ENCODE results near the gene SHISA9. TPM values are rescaled to one million over a fixed set of nuclear protein-coding genes. Genes with fewer than 3 reads are reported as not detected.

The SHISA9 gene
- total RNA-seq, 1 experiment from 2014 or later, result not detected

DNA sequence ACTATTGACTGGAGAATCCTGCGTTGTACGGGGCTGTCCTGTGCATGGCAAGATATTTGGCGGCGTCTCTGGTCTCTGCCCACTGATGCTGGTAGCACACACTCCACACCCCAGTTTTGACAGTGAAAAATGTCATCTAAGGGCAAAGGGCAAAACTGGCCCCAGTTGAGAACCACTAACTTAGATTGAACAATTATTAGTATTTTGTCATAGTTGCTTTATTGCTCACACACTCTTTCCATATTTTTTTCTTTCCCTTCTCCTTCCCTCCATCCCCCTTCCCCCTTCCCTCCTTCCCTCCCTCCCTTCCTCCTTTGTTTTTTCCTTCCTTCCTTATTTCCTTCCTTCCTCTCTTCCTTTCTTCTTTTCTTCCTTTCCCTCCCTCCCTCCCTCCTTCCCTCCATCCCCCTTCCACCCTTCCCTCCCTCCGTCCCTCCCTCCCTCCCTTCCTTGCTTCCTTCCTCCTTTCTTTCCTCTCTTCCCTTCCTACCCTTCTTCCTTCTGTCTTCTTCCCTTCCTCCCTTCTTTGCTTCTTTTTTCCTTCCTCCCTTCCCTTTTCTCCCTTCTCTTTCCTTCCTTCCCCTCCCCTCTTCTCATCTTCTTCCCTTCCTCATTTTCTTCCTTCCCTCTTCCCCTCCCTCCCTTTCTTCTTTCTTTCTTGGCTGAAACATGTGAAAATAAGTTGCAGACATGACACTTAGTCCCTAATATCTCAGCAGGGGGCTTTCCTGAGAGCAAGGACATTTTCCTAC, 5.5 kb downstream of the SHISA9 start:
- peaks cover 39% of the 10 kb centered on the region for H3K27me3 ChIP-seq (ENCODE audit: low read length)
- TF ChIP-seq EZH2 (IDR thresholded peaks at IDR 0.05; ENCODE audit: low read length, unreplicated experiment) (no peak), EZH2phosphoT487 (IDR thresholded peaks at IDR 0.05; ENCODE audit: borderline replicate concordance, low read length) (no peak)
- TF ChIP-seq, protein P1, sequence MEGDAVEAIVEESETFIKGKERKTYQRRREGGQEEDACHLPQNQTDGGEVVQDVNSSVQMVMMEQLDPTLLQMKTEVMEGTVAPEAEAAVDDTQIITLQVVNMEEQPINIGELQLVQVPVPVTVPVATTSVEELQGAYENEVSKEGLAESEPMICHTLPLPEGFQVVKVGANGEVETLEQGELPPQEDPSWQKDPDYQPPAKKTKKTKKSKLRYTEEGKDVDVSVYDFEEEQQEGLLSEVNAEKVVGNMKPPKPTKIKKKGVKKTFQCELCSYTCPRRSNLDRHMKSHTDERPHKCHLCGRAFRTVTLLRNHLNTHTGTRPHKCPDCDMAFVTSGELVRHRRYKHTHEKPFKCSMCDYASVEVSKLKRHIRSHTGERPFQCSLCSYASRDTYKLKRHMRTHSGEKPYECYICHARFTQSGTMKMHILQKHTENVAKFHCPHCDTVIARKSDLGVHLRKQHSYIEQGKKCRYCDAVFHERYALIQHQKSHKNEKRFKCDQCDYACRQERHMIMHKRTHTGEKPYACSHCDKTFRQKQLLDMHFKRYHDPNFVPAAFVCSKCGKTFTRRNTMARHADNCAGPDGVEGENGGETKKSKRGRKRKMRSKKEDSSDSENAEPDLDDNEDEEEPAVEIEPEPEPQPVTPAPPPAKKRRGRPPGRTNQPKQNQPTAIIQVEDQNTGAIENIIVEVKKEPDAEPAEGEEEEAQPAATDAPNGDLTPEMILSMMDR (conservative IDR thresholded peaks at IDR 0.05; ENCODE audit: low read depth, low read length), result no peak
- ChIA-PET POLR2A (ENCODE audit: unreplicated experiment) (no interaction called here), CTCF (no interaction called here)
- no peaks in the 10 kb centered on the region for H3K79me2 ChIP-seq (ENCODE audit: low read length)
- no peak overlapping the region for H3K4me2 ChIP-seq (ENCODE audit: low read length)
- H3K9me3 ChIP-seq (ENCODE audit: low read length), result no peaks in the 10 kb centered on the region
- intact Hi-C loops (cut with micrococcal nuclease), result no loop called here
- H3F3A ChIP-seq (ENCODE audit: low read length, unreplicated experiment), result no peaks in the 10 kb centered on the region
- no TSS peak for BruUV-seq (replicated peaks)
- ATAC-seq (no peak), DNase-seq (no peak)
- no peaks in the 10 kb centered on the region for H3K9me2 ChIP-seq (replicated peaks; ENCODE audit: low read length)
- no peak overlapping the region for H3K9ac ChIP-seq (ENCODE audit: low read length)
- H3K27ac ChIP-seq (ENCODE audit: low read length), result no peak overlapping the region
- no peak overlapping the region for H3K4me3 ChIP-seq (ENCODE audit: low read length)
- no peak overlapping the region for H2AFZ ChIP-seq (ENCODE audit: low read length)
- H4K20me1 ChIP-seq (ENCODE audit: low read length), result no peaks in the 10 kb centered on the region
- H3K36me3 ChIP-seq (ENCODE audit: low read depth, low read length), result no peaks in the 10 kb centered on the region
- H3K4me1 ChIP-seq (ENCODE audit: insufficient read depth, low read length), result no peaks in the 10 kb centered on the region

DNA sequence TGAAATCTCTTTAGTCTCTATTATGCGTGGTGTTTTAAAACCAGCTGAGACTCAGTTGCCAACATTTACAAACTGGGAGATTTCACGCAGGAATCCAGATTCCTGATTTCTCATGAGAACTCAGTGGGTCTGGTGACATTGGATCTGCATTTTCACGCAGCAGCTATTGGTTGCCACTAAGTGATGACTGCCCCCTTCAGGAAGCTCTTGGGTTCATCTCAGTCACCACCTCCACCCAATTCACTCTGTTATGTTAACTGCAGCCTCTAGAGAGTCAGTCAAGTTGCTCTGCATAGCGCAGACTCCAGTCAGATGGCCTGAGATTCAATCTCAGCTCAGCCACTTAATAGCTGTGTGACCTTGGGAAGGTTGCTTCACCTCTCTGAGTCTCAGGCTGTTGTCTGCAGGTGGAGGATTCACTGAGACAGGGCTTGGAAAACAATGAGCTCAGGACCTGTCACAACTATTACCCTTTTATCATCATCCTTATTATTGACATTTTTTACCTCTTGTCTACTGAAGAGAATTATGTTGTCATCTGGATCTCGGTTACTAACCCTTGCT, 6.4 kb downstream of the SHISA9 start:
- ChIA-PET POLR2A (ENCODE audit: unreplicated experiment) (no interaction called here), CTCF (no interaction called here)
- no peak for ATAC-seq
- H3K36me3 ChIP-seq (ENCODE audit: low read depth, low read length), result no peaks in the 10 kb centered on the region
- no peaks in the 10 kb centered on the region for H3K4me1 ChIP-seq (ENCODE audit: insufficient read depth, low read length)
- H3K27me3 ChIP-seq (ENCODE audit: low read length), result peaks cover 39% of the 10 kb centered on the region
- no peak overlapping the region for H2AFZ ChIP-seq (ENCODE audit: low read length)
- H3K9me3 ChIP-seq (ENCODE audit: low read length), result no peaks in the 10 kb centered on the region
- intact Hi-C loops (cut with micrococcal nuclease), result no loop called here
- peak; percentile 33 for DNase-seq
- H3K4me3 ChIP-seq (ENCODE audit: low read length), result no peak overlapping the region
- H3K4me2 ChIP-seq (ENCODE audit: low read length), result no peak overlapping the region
- no peak overlapping the region for H3K27ac ChIP-seq (ENCODE audit: low read length)
- no peaks in the 10 kb centered on the region for H3K79me2 ChIP-seq (ENCODE audit: low read length)
- H3K9me2 ChIP-seq (replicated peaks; ENCODE audit: low read length), result no peaks in the 10 kb centered on the region
- TF ChIP-seq EZH2phosphoT487 (IDR thresholded peaks at IDR 0.05; ENCODE audit: borderline replicate concordance, low read length), result no peak
- TF ChIP-seq, protein P1 (conservative IDR thresholded peaks at IDR 0.05; ENCODE audit: low read depth, low read length), result peak; percentile 33
- TF ChIP-seq EZH2 (IDR thresholded peaks at IDR 0.05; ENCODE audit: low read length, unreplicated experiment), result no peak
- BruUV-seq (replicated peaks), result no TSS peak
- H4K20me1 ChIP-seq (ENCODE audit: low read length), result no peaks in the 10 kb centered on the region
- no peak overlapping the region for H3K9ac ChIP-seq (ENCODE audit: low read length)
- H3F3A ChIP-seq (ENCODE audit: low read length, unreplicated experiment), result no peaks in the 10 kb centered on the region

DNA sequence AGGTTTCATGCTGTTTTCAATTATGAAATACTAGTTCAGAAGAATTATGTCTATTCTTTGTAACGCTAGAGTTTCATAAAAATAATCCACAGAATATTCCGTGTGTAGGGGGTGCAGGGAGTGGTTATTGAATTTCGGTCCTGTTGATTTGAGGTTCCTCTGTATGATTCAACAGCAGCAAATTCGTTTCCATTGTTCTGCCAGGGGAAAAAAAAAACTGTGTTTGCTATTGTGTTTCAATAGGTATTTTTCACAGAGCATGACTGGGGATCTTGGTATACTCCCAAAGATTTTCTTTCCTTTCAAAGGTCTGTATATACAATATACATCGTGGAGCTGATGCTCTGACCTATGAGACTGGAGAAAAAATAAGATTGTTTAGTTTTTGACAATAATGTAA, 15.8 kb downstream of the SHISA9 start:
- Histone ChIP-seq H3K79me2 (ENCODE audit: low read length) (no peaks in the 10 kb centered on the region), H3K9ac (ENCODE audit: low read length) (no peak overlapping the region), H3K4me2 (ENCODE audit: low read length) (no peak overlapping the region), H3K4me1 (ENCODE audit: insufficient read depth, low read length) (no peaks in the 10 kb centered on the region), H3F3A (ENCODE audit: low read length, unreplicated experiment) (no peaks in the 10 kb centered on the region), H3K4me3 (ENCODE audit: low read length) (no peak overlapping the region), H3K27me3 (ENCODE audit: low read length) (peaks cover 30% of the 10 kb centered on the region), H3K27ac (ENCODE audit: low read length) (no peak overlapping the region), H3K9me3 (ENCODE audit: low read length) (no peaks in the 10 kb centered on the region), H3K9me2 (replicated peaks; ENCODE audit: low read length) (no peaks in the 10 kb centered on the region), H3K36me3 (ENCODE audit: low read depth, low read length) (no peaks in the 10 kb centered on the region), H2AFZ (ENCODE audit: low read length) (no peak overlapping the region), H4K20me1 (ENCODE audit: low read length) (no peaks in the 10 kb centered on the region)
- POLR2A ChIA-PET (ENCODE audit: unreplicated experiment), result no interaction called here
- DNase-seq (no peak), ATAC-seq (no peak)
- intact Hi-C loops (cut with micrococcal nuclease), result no loop called here
- BruUV-seq (replicated peaks), result no TSS peak
- CTCF ChIA-PET, result no interaction called here
- TF ChIP-seq EZH2phosphoT487 (IDR thresholded peaks at IDR 0.05; ENCODE audit: borderline replicate concordance, low read length), result no peak
- TF ChIP-seq, protein P1 (conservative IDR thresholded peaks at IDR 0.05; ENCODE audit: low read depth, low read length), result no peak
- TF ChIP-seq EZH2 (IDR thresholded peaks at IDR 0.05; ENCODE audit: low read length, unreplicated experiment), result no peak
